ENCODE results near the gene PKN1. TPM values are rescaled to one million over a fixed set of nuclear protein-coding genes. Genes with fewer than 3 reads are reported as not detected.

The PKN1 gene
- total and polyA plus RNA-seq, 9 of the 15 experiments (the other 6 are each of a cell fraction or from before 2014, with no cell fraction given), result 0.30 to 228 (median 77.5) TPM

DNA sequence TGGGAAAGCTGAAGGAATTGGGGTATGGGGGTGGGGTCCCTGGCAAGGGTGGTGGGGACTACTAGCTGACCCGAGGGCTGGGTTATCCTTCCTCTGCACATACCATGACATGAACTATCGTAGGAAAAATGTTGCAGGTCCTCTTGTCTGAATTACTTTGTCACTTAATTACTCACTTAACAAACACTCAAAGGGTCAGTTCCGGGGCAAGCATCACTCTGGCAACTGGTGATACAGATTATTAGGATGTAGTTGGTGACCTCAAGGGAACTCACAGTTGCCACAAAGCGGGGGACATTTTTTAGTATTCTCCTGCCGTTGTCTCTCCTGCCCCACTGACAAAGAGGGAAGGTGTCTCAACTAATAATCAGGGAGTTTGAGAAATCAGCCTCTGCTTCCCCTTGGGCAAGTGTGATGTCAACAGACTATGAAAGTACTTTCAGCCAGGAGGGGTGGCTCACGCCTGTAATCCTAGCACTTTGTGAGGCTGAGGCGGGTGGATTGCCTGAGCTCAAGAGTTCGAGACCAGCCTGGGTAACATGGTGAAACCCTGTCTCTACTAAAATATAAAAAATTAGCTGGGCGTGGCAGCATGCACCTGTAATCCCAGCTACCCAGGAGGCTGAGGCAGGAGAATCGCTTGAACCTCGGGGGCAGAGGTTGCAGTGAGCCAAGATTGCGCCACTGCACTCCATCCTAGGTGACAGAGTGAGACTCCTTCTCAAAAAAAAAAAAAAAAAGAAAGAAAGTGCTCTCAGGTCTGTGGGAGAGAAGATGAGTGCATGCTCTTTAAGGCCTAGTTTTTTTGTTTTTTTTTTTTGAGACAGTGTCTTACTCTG, 74.8 kb downstream of the PKN1 start:
- H3K36me3 ChIP-seq (ENCODE audit: control insufficient read depth, insufficient read depth, low read length), result no peaks in the 10 kb centered on the region
- 26% methylated on average over 12 of the region's 12 CpGs for WGBS (ENCODE audit: insufficient coverage, low coverage, missing lambda C conversion rate)
- in situ Hi-C loops (cut with MboI), result no loop called here
- no peaks in the 10 kb centered on the region for H3K79me2 ChIP-seq (ENCODE audit: control insufficient read depth, insufficient read depth, low read length)
- peak overlapping the region; percentile 53; the same call in 2 of the 3 replicates for H3K27ac ChIP-seq (ENCODE audit: extremely low read depth, low read depth, low read length)
- ChIA-PET CTCF (ENCODE audit: low intra/inter-chr PET ratio) (interaction anchor here (0.6 kb wide), 1 partner anchor 11 kb away, joined by 3 read pairs; no protein-coding TSS in a partner anchor), POLR2A (interaction anchor here (2.5 to 7.5 kb wide), 2 partner anchors 8 to 11 kb away, joined by 11 to 70 read pairs; partner anchors contain the start of gene DNAJB1)
- FAIRE-seq, result peak; percentile 78
- no TSS peak for BruUV-seq (replicated peaks)
- H3K4me2 ChIP-seq (ENCODE audit: insufficient read depth, low read length), result peak overlapping the region; percentile 14; the same call in 1 of the 2 replicates
- no peaks in the 10 kb centered on the region for H3K9me1 ChIP-seq (ENCODE audit: control insufficient read depth, insufficient read depth, low read length)
- no peak overlapping the region for H3K4me3 ChIP-seq
- H3K9ac ChIP-seq (ENCODE audit: insufficient read depth in 1 of 2, low read depth in 2 of 2, low read length in 2 of 2), result no peak overlapping the region; a peak in 1 of 4 replicates
- peak; percentile 56 for ATAC-seq
- peak in 2 of 4 experiments; percentile 38 to 67 for DNase-seq (ENCODE audit: extremely low read depth in 1 of 4, low spot score in 3 of 4)
- no peaks in the 10 kb centered on the region for H3K27me3 ChIP-seq (ENCODE audit: control insufficient read depth in 2 of 2, insufficient read depth in 2 of 2, low read length in 2 of 2)
- H2AFZ ChIP-seq (ENCODE audit: low read depth, low read length), result 0 out of 2 replicates have a peak overlapping the region, but pooled peaks have one; percentile 11
- H3K9me3 ChIP-seq (replicated peaks; ENCODE audit: control insufficient read depth, insufficient read depth, low read depth, low read length), result no peaks in the 10 kb centered on the region
- H3K4me1 ChIP-seq (replicated peaks in 1 of 2; ENCODE audit: control insufficient read depth in 2 of 2, insufficient read depth in 2 of 2, low read length in 2 of 2), result peaks cover 28 to 38% of the 10 kb centered on the region in 2 experiments
- intact Hi-C loops (cut with micrococcal nuclease), result no loop called here
- no peaks in the 10 kb centered on the region; the same call in 1 of the 2 replicates for H4K20me1 ChIP-seq (replicated peaks; ENCODE audit: control insufficient read depth, insufficient read depth, low read length)
- TF ChIP-seq, protein P1, sequence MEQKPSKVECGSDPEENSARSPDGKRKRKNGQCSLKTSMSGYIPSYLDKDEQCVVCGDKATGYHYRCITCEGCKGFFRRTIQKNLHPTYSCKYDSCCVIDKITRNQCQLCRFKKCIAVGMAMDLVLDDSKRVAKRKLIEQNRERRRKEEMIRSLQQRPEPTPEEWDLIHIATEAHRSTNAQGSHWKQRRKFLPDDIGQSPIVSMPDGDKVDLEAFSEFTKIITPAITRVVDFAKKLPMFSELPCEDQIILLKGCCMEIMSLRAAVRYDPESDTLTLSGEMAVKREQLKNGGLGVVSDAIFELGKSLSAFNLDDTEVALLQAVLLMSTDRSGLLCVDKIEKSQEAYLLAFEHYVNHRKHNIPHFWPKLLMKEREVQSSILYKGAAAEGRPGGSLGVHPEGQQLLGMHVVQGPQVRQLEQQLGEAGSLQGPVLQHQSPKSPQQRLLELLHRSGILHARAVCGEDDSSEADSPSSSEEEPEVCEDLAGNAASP (IDR thresholded peaks at IDR 0.05), result peak; percentile 94
- TF ChIP-seq NFIC (IDR thresholded peaks at IDR 0.05) (peak; percentile 55), TBP (optimal IDR thresholded peaks at IDR 0.05; ENCODE audit: low read depth, low read length) (peak; percentile 26), NR2C1 (IDR thresholded peaks at IDR 0.05) (peak; percentile 65), NR2C1 (tag; IDR thresholded peaks at IDR 0.05) (peak; percentile 71; the same call in 1 of the 2 replicates), PHB2 (IDR thresholded peaks at IDR 0.05; ENCODE audit: low read depth) (0 out of 2 replicates have a peak, but pooled peaks have one; percentile 28), ZNF217 (CRISPR knock-in tag; IDR thresholded peaks at IDR 0.05) (no peak), STAT5A (IDR thresholded peaks at IDR 0.05; ENCODE audit: borderline replicate concordance, low read length) (peak; percentile 50; the same call in 1 of the 2 replicates), GTF2A2 (tag; IDR thresholded peaks at IDR 0.05) (no peak), HNRNPLL (IDR thresholded peaks at IDR 0.05; ENCODE audit: low read depth, low read length, poor library complexity, severe bottlenecking) (no peak), C11orf30 (IDR thresholded peaks at IDR 0.05; ENCODE audit: low read depth) (no peak), EP300 (IDR thresholded peaks at IDR 0.05; ENCODE audit: low read length) (peak; percentile 89), BRD4 (IDR thresholded peaks at IDR 0.05) (no peak), CREB1 (IDR thresholded peaks at IDR 0.05) (0 out of 2 replicates have a peak, but pooled peaks have one; percentile 29), CREB1 (CRISPR knock-in tag; IDR thresholded peaks at IDR 0.05) (no peak)
- TF ChIP-seq, protein P2, sequence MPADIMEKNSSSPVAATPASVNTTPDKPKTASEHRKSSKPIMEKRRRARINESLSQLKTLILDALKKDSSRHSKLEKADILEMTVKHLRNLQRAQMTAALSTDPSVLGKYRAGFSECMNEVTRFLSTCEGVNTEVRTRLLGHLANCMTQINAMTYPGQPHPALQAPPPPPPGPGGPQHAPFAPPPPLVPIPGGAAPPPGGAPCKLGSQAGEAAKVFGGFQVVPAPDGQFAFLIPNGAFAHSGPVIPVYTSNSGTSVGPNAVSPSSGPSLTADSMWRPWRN (IDR thresholded peaks at IDR 0.05; ENCODE audit: low read depth), result peak; percentile 43; the same call in 1 of the 2 replicates
- TF ChIP-seq, protein P3, sequence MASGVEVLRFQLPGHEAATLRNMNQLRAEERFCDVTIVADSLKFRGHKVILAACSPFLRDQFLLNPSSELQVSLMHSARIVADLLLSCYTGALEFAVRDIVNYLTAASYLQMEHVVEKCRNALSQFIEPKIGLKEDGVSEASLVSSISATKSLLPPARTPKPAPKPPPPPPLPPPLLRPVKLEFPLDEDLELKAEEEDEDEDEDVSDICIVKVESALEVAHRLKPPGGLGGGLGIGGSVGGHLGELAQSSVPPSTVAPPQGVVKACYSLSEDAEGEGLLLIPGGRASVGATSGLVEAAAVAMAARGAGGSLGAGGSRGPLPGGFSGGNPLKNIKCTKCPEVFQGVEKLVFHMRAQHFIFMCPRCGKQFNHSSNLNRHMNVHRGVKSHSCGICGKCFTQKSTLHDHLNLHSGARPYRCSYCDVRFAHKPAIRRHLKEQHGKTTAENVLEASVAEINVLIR (CRISPR knock-in tag; IDR thresholded peaks at IDR 0.05), result no peak
- TF ChIP-seq, protein P4, sequence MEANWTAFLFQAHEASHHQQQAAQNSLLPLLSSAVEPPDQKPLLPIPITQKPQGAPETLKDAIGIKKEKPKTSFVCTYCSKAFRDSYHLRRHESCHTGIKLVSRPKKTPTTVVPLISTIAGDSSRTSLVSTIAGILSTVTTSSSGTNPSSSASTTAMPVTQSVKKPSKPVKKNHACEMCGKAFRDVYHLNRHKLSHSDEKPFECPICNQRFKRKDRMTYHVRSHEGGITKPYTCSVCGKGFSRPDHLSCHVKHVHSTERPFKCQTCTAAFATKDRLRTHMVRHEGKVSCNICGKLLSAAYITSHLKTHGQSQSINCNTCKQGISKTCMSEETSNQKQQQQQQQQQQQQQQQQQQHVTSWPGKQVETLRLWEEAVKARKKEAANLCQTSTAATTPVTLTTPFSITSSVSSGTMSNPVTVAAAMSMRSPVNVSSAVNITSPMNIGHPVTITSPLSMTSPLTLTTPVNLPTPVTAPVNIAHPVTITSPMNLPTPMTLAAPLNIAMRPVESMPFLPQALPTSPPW (CRISPR knock-in tag; IDR thresholded peaks at IDR 0.05), result peak; percentile 42
